H9 (cell line): ENCODE data around the gene PMIS2. TPM values are rescaled to one million over a fixed set of nuclear protein-coding genes. Genes with fewer than 3 reads are reported as not detected.

Experiments
- DNase-seq: peaks from one replicate; pipeline ENCODE4 v3.0.0-alpha.2; 2017
- H2AFZ ChIP-seq: one replicate; pipeline ENCODE4 v1.6.1; 2013; ENCODE audit warnings: mild to moderate bottlenecking, low read length, control low read depth, moderate library complexity
- H2AK5ac ChIP-seq: 2 replicates; pipeline ENCODE4 v1.6.1; 2013; ENCODE audit warnings: low read length, control low read depth, mixed read lengths; ENCODE audit not compliant: insufficient read length
- H2BK120ac ChIP-seq: one replicate; pipeline ENCODE4 v1.6.1; 2013; ENCODE audit warnings: low read depth, mild to moderate bottlenecking, low read length, control low read depth, inconsistent platforms; ENCODE audit not compliant: poor library complexity, severe bottlenecking
- H2BK12ac ChIP-seq: 2 replicates; pipeline ENCODE4 v1.6.1; 2013; ENCODE audit warnings: low read length, control low read depth, mixed read lengths, low read depth; ENCODE audit not compliant: insufficient read length
- H2BK15ac ChIP-seq: 2 replicates; pipeline ENCODE4 v1.6.1; 2013; ENCODE audit warnings: low read depth, low read length, control low read depth
- H2BK20ac ChIP-seq: one replicate; pipeline ENCODE4 v1.6.1; 2013; ENCODE audit warnings: low read depth, mild to moderate bottlenecking, low read length, control low read depth, inconsistent platforms; ENCODE audit not compliant: poor library complexity, severe bottlenecking
- H2BK5ac ChIP-seq: 2 replicates; pipeline ENCODE4 v1.6.1; 2013; ENCODE audit warnings: low read length, control low read depth, mixed read lengths; ENCODE audit not compliant: insufficient read length
- H3K14ac ChIP-seq: 2 replicates; pipeline ENCODE4 v1.6.1; 2013; ENCODE audit warnings: low read length, control low read depth; ENCODE audit not compliant: insufficient read depth
- H3K18ac ChIP-seq: 2 replicates; pipeline ENCODE4 v1.6.1; 2013; ENCODE audit warnings: low read depth, mild to moderate bottlenecking, mixed read lengths, low read length, control low read depth; ENCODE audit not compliant: insufficient read length
- H3K23ac ChIP-seq: 2 replicates; pipeline ENCODE4 v1.6.1; 2013; ENCODE audit warnings: low read length, control low read depth, mixed read lengths, low read depth; ENCODE audit not compliant: insufficient read length
- H3K23me2 ChIP-seq: 2 replicates; pipeline ENCODE4 v1.6.1; 2013; ENCODE audit warnings: low read depth, mild to moderate bottlenecking, mixed read lengths, low read length, control low read depth; ENCODE audit not compliant: insufficient read length, poor library complexity, severe bottlenecking
- H3K27ac ChIP-seq: 2 replicates; pipeline ENCODE4 v1.5.1; 2013; ENCODE audit warnings: low read length, control low read depth, mixed read lengths, low read depth; ENCODE audit not compliant: insufficient read length
- H3K27me3 ChIP-seq: 2 replicates; pipeline ENCODE4 v1.6.1; 2013; ENCODE audit warnings: low read length, control low read depth, inconsistent platforms; ENCODE audit not compliant: insufficient read depth
- H3K4ac ChIP-seq: 2 replicates; pipeline ENCODE4 v1.6.1; 2013; ENCODE audit warnings: low read depth, mild to moderate bottlenecking, control low read depth, inconsistent platforms, low read length, moderate library complexity
- H3K4me1 ChIP-seq: 2 replicates; pipeline ENCODE4 v1.6.1; 2013; ENCODE audit warnings: low read length, control low read depth, inconsistent platforms; ENCODE audit not compliant: insufficient read depth
- H3K4me2 ChIP-seq: 2 replicates; pipeline ENCODE4 v1.6.1; 2013; ENCODE audit warnings: low read length, control low read depth, mixed read lengths; ENCODE audit not compliant: insufficient read length, insufficient read depth
- H3K56ac ChIP-seq: 2 replicates; pipeline ENCODE4 v1.6.1; 2013; ENCODE audit warnings: low read depth, mild to moderate bottlenecking, mixed read lengths, low read length, control low read depth; ENCODE audit not compliant: insufficient read length
- H3K79me1 ChIP-seq: 2 replicates; pipeline ENCODE4 v1.6.1; 2013; ENCODE audit warnings: low read depth, mild to moderate bottlenecking, moderate library complexity, low read length, control low read depth, inconsistent platforms; ENCODE audit not compliant: insufficient read depth, poor library complexity, severe bottlenecking
- H3K79me2 ChIP-seq: 2 replicates; pipeline ENCODE4 v1.6.1; 2013; ENCODE audit warnings: low read length, control low read depth, inconsistent platforms; ENCODE audit not compliant: insufficient read depth
- H3K9ac ChIP-seq: 2 replicates; pipeline ENCODE4 v1.6.1; 2013; ENCODE audit warnings: low read length, control low read depth, mixed read lengths; ENCODE audit not compliant: insufficient read length; ENCODE audit errors: extremely low read depth
- H3K9me3 ChIP-seq: one replicate; pipeline ENCODE4 v1.6.1; 2013; ENCODE audit warnings: low read depth, low read length, inconsistent platforms; ENCODE audit not compliant: control insufficient read depth
- H3T11ph ChIP-seq: one replicate; pipeline ENCODE4 v1.6.1; 2013; ENCODE audit warnings: mild to moderate bottlenecking, low read length, control low read depth, inconsistent platforms
- H4K20me1 ChIP-seq: one replicate; pipeline ENCODE4 v1.6.1; 2013; ENCODE audit not compliant: control insufficient read depth, insufficient read length, insufficient read depth
- H4K5ac ChIP-seq: 2 replicates; pipeline ENCODE4 v1.6.1; 2013; ENCODE audit warnings: low read depth, mild to moderate bottlenecking, mixed read lengths, low read length, control low read depth; ENCODE audit not compliant: insufficient read length
- H4K8ac ChIP-seq: replicated peaks from 2 replicates; pipeline ENCODE4 v1.6.1; 2013; ENCODE audit warnings: low read length, control low read depth, mixed read lengths, low read depth; ENCODE audit not compliant: insufficient read length
- H4K91ac ChIP-seq: 2 replicates; pipeline ENCODE4 v1.6.1; 2013; ENCODE audit warnings: low read depth, mild to moderate bottlenecking, moderate library complexity, mixed read lengths, low read length, control low read depth; ENCODE audit not compliant: insufficient read length
- H3K27ac Mint-ChIP-seq, 3 experiments: 2 replicates in 2 of 3; 3 replicates in 1 of 3; pipeline ENCODE4 v1.8.0; 2020 to 2021; ENCODE audit warnings: mixed read lengths in 3 of 3, mild to moderate bottlenecking in 1 of 3, moderate library complexity in 1 of 3
- H3K27me3 Mint-ChIP-seq: 2 replicates; pipeline ENCODE4 v1.8.0; 2021; ENCODE audit warnings: low read depth, mild to moderate bottlenecking, moderate library complexity, mixed read lengths
- H3K36me3 Mint-ChIP-seq, 3 experiments: 2 replicates in 2 of 3; 3 replicates in 1 of 3; pipeline ENCODE4 v1.8.0; 2020 to 2021; ENCODE audit warnings: low read depth in 3 of 3, mixed read lengths in 3 of 3; ENCODE audit not compliant: insufficient read depth in 1 of 3
- H3K4me1 Mint-ChIP-seq, 2 experiments: 2 replicates each; pipeline ENCODE4 v1.8.0; 2020; ENCODE audit warnings: mixed read lengths in 2 of 2
- H3K4me3 Mint-ChIP-seq, 2 experiments: 2 replicates in 1 of 2; 3 replicates in 1 of 2; pipeline ENCODE4 v1.8.0; 2020 to 2021; ENCODE audit warnings: mild to moderate bottlenecking in 2 of 2, mixed read lengths in 2 of 2, moderate library complexity in 1 of 2
- H3K9me3 Mint-ChIP-seq, 2 experiments: 2 replicates in 1 of 2; 3 replicates in 1 of 2; pipeline ENCODE4 v1.8.0; 2020; ENCODE audit warnings: mild to moderate bottlenecking in 2 of 2, mixed read lengths in 2 of 2, moderate library complexity in 1 of 2
- CTCF ChIP-seq: fragments of 200-600 bp; sonication (generic); conservative IDR thresholded peaks from 3 replicates; pipeline ENCODE4 v1.8.0; 2021; ENCODE audit warnings: antibody characterized with exemption, mild to moderate bottlenecking
- WGBS: extraction: QIAGEN DNeasy Blood & Tissue Kit; methylation state at CpG from one replicate; pipeline ENCODE4 v1.1.7; 2013; ENCODE audit warnings: missing lambda C conversion rate, low lambda C conversion rate, mixed read lengths; ENCODE audit not compliant: insufficient read length; ENCODE audit errors: extremely low coverage; 5-methylcytosine and 5-hydroxymethylcytosine counted together
- total RNA-seq: library from RNA; stranded (reverse); gene quantifications from 2 replicates; pipeline ENCODE4 v1.2.1, GENCODE V29; 2021

The PMIS2 gene
- total RNA-seq, 1 experiment from 2014 or later: not detected

GRCh38 chr19:35539850-35540249, 46.1 kb upstream of the PMIS2 start:
- H2AFZ ChIP-seq: no peak overlapping the region
- H3K9ac ChIP-seq: no peak overlapping the region
- no peak overlapping the region for H3K56ac ChIP-seq
- no peak for TF ChIP-seq CTCF
- H2BK5ac ChIP-seq: no peak overlapping the region
- Mint-ChIP-seq H3K27ac (no peak overlapping the region), H3K4me1 (peaks cover 35 to 39% of the 10 kb centered on the region in 2 experiments), H3K27me3 (no peaks in the 10 kb centered on the region; the same call in 1 of the 2 replicates), H3K9me3 (no peaks in the 10 kb centered on the region), H3K36me3 (peaks cover 16 to 38% (median 37%) of the 10 kb centered on the region in 3 experiments; a peak in 6 of 7 replicates), H3K4me3 (no peak overlapping the region; a peak in 1 of 5 replicates)
- H2BK15ac ChIP-seq: no peak overlapping the region
- H3K27me3 ChIP-seq: no peaks in the 10 kb centered on the region
- peaks cover 8% of the 10 kb centered on the region; the same call in 1 of the 2 replicates for H3K4me1 ChIP-seq
- no peak overlapping the region for H2BK20ac ChIP-seq
- H4K8ac ChIP-seq: no peak overlapping the region
- no peak overlapping the region for H2BK120ac ChIP-seq
- no peak overlapping the region for H3T11ph ChIP-seq
- H3K4me2 ChIP-seq: no peak overlapping the region
- no peak overlapping the region for H3K14ac ChIP-seq
- H4K91ac ChIP-seq: no peak overlapping the region
- DNase-seq: no peak
- no peaks in the 10 kb centered on the region for H3K79me1 ChIP-seq
- no peak overlapping the region for H3K18ac ChIP-seq
- H2BK12ac ChIP-seq: no peak overlapping the region
- H3K27ac ChIP-seq: no peak overlapping the region
- H4K5ac ChIP-seq: no peak overlapping the region
- peaks cover 5% of the 10 kb centered on the region; the same call in 1 of the 2 replicates for H3K79me2 ChIP-seq
- no peak overlapping the region for H3K4ac ChIP-seq
- no peak overlapping the region for H2AK5ac ChIP-seq
- WGBS: no CpG with 5 or more reads among the region's 12 CpGs
- H3K23me2 ChIP-seq: peaks cover 6% of the 10 kb centered on the region
- H3K23ac ChIP-seq: no peak overlapping the region
- no peaks in the 10 kb centered on the region for H4K20me1 ChIP-seq
- no peaks in the 10 kb centered on the region for H3K9me3 ChIP-seq
